Upper lobe of left lung (tissue), 4 donors: ENCODE data around the gene GGT6.

Source experiments
- CTCF ChIP-seq, 6 experiments: fragments of 450-650 bp in 4 of 6; fragments of 200-600 bp in 2 of 6; sonication (generic) in 2 of 6; IDR thresholded peaks; one replicate each; pipeline ENCODE4 v1.5.1; 2016 to 2019; ENCODE audit warnings: antibody characterized with exemption in 6 of 6
- POLR2A ChIP-seq, 4 donors: fragments of 450-650 bp; IDR thresholded peaks; one replicate each; pipeline ENCODE4 v1.5.1; 2016 to 2017; ENCODE audit warnings: antibody characterized with exemption in 4 of 4, mild to moderate bottlenecking in 2 of 4

- TF ChIP-seq CTCF (IDR thresholded peaks at IDR 0.05) (no peak), POLR2A (IDR thresholded peaks at IDR 0.05) (no peak)
Observed at GRCh38 chr17:4560421-4560820, at the start of gene GGT6.
